ENCODE data around the gene LUC7L3. TPM values are rescaled to one million over a fixed set of nuclear protein-coding genes. Genes with fewer than 3 reads are reported as not detected.

LUC7L3 gene
- total and polyA plus RNA-seq, 2 of the 13 experiments (the other 11 are each of a cell fraction or from before 2014, with no cell fraction given): 108 to 120 TPM

GRCh38 chr17:50766222-50767023 lies 47.0 kb downstream of the LUC7L3 start (continued):
- TF ChIP-seq HHEX (CRISPR knock-in tag; IDR thresholded peaks at IDR 0.05) (no peak), ZNF790 (CRISPR knock-in tag; IDR thresholded peaks at IDR 0.05; ENCODE audit: borderline replicate concordance) (no peak), MED8 (CRISPR knock-in tag; IDR thresholded peaks at IDR 0.05; ENCODE audit: insufficient replicate concordance) (peak; percentile 12), KLF11 (CRISPR knock-in tag; IDR thresholded peaks at IDR 0.05) (no peak), DBP (CRISPR knock-in tag; IDR thresholded peaks at IDR 0.05; ENCODE audit: not compliant biosample characterization) (no peak), ZNF780A (CRISPR knock-in tag; IDR thresholded peaks at IDR 0.05) (no peak), RORA (CRISPR knock-in tag; IDR thresholded peaks at IDR 0.05) (no peak), FIP1L1 (IDR thresholded peaks at IDR 0.05; ENCODE audit: borderline replicate concordance, insufficient read depth, low read depth, low read length) (no peak), ZBTB37 (CRISPR knock-in tag; IDR thresholded peaks at IDR 0.05) (no peak), ZNF33B (CRISPR knock-in tag; IDR thresholded peaks at IDR 0.05) (no peak), HMGXB3 (CRISPR knock-in tag; IDR thresholded peaks at IDR 0.05; ENCODE audit: borderline replicate concordance) (no peak; the same call in 1 of the 2 replicates), ZFY (CRISPR knock-in tag; IDR thresholded peaks at IDR 0.05) (peak; percentile 38; the same call in 1 of the 2 replicates), ZNF441 (CRISPR knock-in tag; IDR thresholded peaks at IDR 0.05; ENCODE audit: borderline replicate concordance) (peak; percentile 49; the same call in 1 of the 2 replicates)
